Naive B cell (primary cell): Measurements from ENCODE around the gene TRAK2. TPM values are rescaled to one million over a fixed set of nuclear protein-coding genes. Genes with fewer than 3 reads are reported as not detected.
A peak's percentile ranks its signal among the peaks of the same experiment; 100 is the strongest.
"Not testable (repeated sequence)": the region's sequence is repeated elsewhere in the genome, so short reads cannot be mapped to it uniquely, and the experiment has no call there.

Experiments
- ATAC-seq, 2 donors: fragments of 150-1000 bp; cut with Tn5 transposase; 2 replicates each; pipeline ENCODE4 v1.10.0; 2021; ENCODE audit warnings: low read depth in 2 of 2, mild to moderate bottlenecking in 2 of 2, moderate library complexity in 2 of 2
- DNase-seq: peaks from one replicate; pipeline ENCODE4 v3.0.0; 2022
- H3K27ac Mint-ChIP-seq, 6 donors: one replicate each; pipeline ENCODE4 v1.8.0; 2020 to 2022; ENCODE audit warnings: mild to moderate bottlenecking in 6 of 6, mixed read lengths in 6 of 6, moderate library complexity in 5 of 6, inconsistent platforms in 2 of 6
- H3K27me3 Mint-ChIP-seq, 3 donors: one replicate each; pipeline ENCODE4 v1.8.0; 2021 to 2022; ENCODE audit warnings: mixed read lengths in 3 of 3, mild to moderate bottlenecking in 1 of 3
- H3K36me3 Mint-ChIP-seq, 2 donors: one replicate each; pipeline ENCODE4 v1.8.0; 2020 to 2022; ENCODE audit warnings: mixed read lengths in 2 of 2, inconsistent platforms in 1 of 2, mild to moderate bottlenecking in 1 of 2
- H3K4me1 Mint-ChIP-seq, 3 donors: one replicate each; pipeline ENCODE4 v1.8.0; 2020 to 2022; ENCODE audit warnings: mixed read lengths in 3 of 3, inconsistent platforms in 1 of 3, mild to moderate bottlenecking in 1 of 3, moderate library complexity in 1 of 3
- H3K4me3 Mint-ChIP-seq, 8 donors: one replicate each; pipeline ENCODE4 v1.8.0; 2020 to 2022; ENCODE audit warnings: mild to moderate bottlenecking in 8 of 8, mixed read lengths in 8 of 8, moderate library complexity in 8 of 8, inconsistent platforms in 2 of 8
- H3K9me3 Mint-ChIP-seq, 7 donors: one replicate each; pipeline ENCODE4 v1.8.0; 2020 to 2022; ENCODE audit warnings: mixed read lengths in 7 of 7, mild to moderate bottlenecking in 5 of 7, inconsistent platforms in 2 of 7, moderate library complexity in 1 of 7
- polyA plus RNA-seq, 6 donors: library from polyadenylated mRNA; unstranded; fragments of 300-500 nt; fragmentation: Illumina TruSeq; gene quantifications; one replicate each; pipeline ENCODE4 v1.2.3, GENCODE V29; 2021; ENCODE audit warnings: low read depth in 6 of 6

Gene TRAK2, protein sequence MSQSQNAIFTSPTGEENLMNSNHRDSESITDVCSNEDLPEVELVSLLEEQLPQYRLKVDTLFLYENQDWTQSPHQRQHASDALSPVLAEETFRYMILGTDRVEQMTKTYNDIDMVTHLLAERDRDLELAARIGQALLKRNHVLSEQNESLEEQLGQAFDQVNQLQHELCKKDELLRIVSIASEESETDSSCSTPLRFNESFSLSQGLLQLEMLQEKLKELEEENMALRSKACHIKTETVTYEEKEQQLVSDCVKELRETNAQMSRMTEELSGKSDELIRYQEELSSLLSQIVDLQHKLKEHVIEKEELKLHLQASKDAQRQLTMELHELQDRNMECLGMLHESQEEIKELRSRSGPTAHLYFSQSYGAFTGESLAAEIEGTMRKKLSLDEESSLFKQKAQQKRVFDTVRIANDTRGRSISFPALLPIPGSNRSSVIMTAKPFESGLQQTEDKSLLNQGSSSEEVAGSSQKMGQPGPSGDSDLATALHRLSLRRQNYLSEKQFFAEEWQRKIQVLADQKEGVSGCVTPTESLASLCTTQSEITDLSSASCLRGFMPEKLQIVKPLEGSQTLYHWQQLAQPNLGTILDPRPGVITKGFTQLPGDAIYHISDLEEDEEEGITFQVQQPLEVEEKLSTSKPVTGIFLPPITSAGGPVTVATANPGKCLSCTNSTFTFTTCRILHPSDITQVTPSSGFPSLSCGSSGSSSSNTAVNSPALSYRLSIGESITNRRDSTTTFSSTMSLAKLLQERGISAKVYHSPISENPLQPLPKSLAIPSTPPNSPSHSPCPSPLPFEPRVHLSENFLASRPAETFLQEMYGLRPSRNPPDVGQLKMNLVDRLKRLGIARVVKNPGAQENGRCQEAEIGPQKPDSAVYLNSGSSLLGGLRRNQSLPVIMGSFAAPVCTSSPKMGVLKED
- polyA plus RNA-seq = 100 to 1,000 TPM in 1 of 6 donors, 10 to 100 TPM in 5; 39.8 to 131 (median 61.4) TPM

DNA sequence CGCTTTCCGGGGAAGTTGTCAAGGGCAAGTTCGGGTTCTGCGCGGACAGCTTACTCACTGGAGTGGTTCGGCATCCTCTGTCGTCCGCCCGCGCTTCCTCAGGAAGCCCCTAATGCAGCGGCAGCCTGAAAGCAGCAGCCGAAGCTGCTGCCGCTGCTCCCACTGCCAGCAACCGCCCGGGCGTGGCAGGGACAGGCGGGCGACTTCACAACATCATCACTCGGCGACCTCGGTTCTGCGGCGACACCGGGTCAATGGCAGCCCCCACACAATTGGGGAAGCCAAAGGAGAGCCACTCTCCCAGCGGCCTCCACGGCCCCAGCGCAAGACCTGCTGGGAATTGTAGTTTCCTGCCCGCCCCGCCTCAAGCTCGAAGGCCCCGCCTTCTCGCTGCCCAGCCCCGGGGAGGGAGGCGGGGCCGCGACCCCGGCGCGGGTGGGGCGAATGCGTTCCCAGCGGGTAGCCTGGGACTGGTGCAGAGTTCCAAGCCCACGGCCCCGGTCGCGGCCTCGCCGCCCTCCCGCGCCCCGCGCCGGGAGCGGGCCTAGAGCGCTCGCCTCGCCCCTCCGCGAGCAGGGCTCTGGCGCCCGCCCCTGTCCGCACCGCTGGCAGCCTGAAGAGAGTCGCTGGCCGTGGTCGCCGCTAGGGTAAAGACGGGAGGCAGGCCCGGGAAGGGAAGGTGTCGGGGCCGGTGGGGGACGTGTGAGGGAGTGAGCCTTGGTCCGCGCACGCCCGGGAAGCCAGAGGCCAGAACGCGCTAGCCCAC lies at the start of gene TRAK2, which contains the start of gene STRADB:
Gene TRAK2 (minus strand): TSS at position 167 of the 766 bp plus-strand sequence. CDS start 30,951 bp downstream, outside the sequence.
Gene STRADB (plus strand): TSS at position 449 of the 766 bp plus-strand sequence. CDS start 3,101 bp downstream, outside the sequence.
- H3K9me3 Mint-ChIP-seq = no peaks in the 10 kb centered on the region
- peak; percentile 95 for DNase-seq
- peak within 1 kb of the TSS; percentile 93 to 98 (median 96) for H3K27ac Mint-ChIP-seq
- H3K4me1 Mint-ChIP-seq = peaks cover 37 to 56% (median 47%) of the 10 kb centered on the region in 3 donors
- no peaks in the 10 kb centered on the region for H3K27me3 Mint-ChIP-seq
- peak within 1 kb of the TSS; percentile 97 to 100 (median 98) for H3K4me3 Mint-ChIP-seq
- H3K36me3 Mint-ChIP-seq = peaks cover 0 to 23% of the 10 kb centered on the region in 2 donors
- peak; percentile 87 for ATAC-seq

DNA sequence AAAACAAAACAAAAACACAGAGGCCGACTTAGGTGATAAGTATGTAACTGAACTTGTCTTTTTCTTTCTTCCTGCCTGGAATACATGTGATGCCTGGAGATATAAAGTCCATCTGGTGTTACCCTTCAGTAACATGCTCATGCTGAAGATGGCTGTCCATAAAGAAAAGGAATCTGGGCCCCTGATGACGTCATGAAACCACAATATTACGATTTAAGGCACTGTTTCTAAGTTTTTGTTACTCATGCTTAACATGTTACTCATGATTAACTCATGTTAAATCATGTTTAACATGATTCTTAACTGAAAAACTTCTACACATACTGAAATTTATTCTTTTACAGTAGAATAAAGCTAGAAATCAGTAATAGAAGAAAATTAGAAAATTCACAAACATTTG lies 49.3 kb upstream of the TRAK2 start:
- Mint-ChIP-seq H3K4me3 (no peak overlapping the region), H3K4me1 (no peaks in the 10 kb centered on the region), H3K27me3 (peaks cover 0 to 7% (median 0%) of the 10 kb centered on the region in 3 donors), H3K36me3 (peaks cover 27% of the 10 kb centered on the region in 2 donors), H3K9me3 (peaks cover 10 to 33% (median 24%) of the 10 kb centered on the region in 7 donors), H3K27ac (no peak overlapping the region)
- DNase-seq (no peak), ATAC-seq (no peak)

DNA sequence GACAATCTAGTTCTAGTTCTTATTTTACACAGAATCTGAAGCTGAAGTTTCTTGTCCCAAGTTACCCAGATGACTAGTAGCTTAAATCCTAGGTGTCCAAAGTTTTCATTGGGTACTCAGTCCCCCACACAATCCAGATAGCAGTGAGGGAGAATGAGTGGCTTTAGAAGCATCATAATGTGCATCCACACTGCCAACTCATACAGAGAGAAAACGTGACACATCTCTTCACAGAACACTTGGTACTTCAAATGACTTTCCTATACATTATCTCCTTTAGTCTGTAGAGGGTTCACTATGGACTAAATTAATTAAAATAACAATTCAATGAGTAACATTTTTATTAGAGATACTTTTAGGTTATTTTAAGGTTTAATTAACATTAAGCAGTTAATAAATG lies 45.5 kb upstream of the TRAK2 start:
- Mint-ChIP-seq H3K27me3 (no peaks in the 10 kb centered on the region), H3K9me3 (peaks cover 0 to 6% (median 5%) of the 10 kb centered on the region in 7 donors), H3K4me3 (no peak overlapping the region), H3K4me1 (no peaks in the 10 kb centered on the region), H3K36me3 (peaks cover 9 to 13% of the 10 kb centered on the region in 2 donors), H3K27ac (no peak overlapping the region)
- no peak for ATAC-seq
- DNase-seq = no peak

DNA sequence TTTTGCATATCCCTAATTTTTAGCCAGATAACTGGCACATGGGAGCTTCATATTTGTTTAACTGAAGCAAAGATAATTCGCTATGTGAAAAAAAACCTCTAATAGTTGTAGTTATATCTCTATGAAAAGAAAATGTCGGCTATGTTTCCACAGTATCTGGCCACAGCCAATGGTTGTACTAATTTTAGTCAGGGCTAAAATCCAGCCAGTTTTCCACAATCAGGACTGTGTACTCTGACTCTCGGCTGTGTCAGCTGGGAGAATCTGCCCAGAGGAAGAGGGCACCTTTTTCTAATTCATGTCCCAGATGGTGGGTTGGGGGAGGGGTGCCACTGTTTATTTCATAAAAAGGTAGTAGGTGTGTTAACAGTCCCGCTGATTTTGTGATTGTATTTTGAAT lies 39.0 kb upstream of the TRAK2 start:
- ATAC-seq = no peak

DNA sequence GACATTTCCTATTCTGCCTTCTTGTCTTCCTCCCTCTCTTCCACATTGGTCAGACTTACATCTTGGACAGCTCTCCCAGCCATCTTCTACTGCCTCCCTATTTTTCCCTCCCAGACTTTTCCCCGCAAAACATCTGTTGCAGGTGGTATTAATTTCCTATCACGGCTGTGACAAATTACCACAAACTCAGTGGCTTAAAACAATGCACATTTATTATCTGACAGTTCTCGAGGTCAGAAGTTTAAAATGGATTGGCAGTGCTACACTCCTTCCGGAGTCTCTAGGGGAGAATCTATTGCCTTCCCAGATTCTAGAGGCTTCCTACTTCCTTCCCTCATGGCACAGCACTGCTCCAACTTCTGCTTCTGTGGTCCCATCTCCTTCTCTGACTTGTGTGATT lies 33.5 kb upstream of the TRAK2 start:
- Mint-ChIP-seq H3K4me1 (no peaks in the 10 kb centered on the region), H3K36me3 (peaks cover 0 to 10% of the 10 kb centered on the region in 2 donors), H3K9me3 (peaks cover 0 to 6% (median 0%) of the 10 kb centered on the region in 7 donors), H3K27me3 (no peaks in the 10 kb centered on the region), H3K27ac (peak overlapping the region in 2 of 6 donors; percentile 8 to 49), H3K4me3 (no peak overlapping the region)
- DNase-seq = no peak
- no peak for ATAC-seq

More for the DNA sequence above, 39.0 kb upstream of the TRAK2 start:
- H3K4me3 Mint-ChIP-seq = no peak overlapping the region
- H3K36me3 Mint-ChIP-seq = no peaks in the 10 kb centered on the region
- no peaks in the 10 kb centered on the region for H3K9me3 Mint-ChIP-seq
- H3K27ac Mint-ChIP-seq = no peak overlapping the region
- no peak for DNase-seq
- H3K27me3 Mint-ChIP-seq = no peaks in the 10 kb centered on the region
- no peaks in the 10 kb centered on the region for H3K4me1 Mint-ChIP-seq

DNA sequence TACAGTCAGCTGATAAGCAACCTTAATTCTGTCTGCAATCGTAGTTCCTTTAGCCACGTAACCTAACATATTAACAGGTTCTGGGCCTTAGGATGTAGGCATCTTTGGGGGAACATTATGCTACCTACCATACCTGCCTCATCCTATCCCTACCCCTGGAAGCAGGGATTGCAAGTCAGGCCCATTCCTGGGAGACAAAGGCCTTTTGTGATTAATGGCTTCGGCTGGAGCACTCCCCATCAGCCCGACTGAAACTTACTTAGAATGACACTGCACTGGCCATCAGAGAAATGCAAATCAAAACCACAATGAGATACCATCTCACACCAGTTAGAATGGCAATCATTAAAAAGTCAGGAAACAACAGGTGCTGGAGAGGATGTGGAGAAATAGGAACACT lies 32.5 kb upstream of the TRAK2 start:
- H3K4me3 Mint-ChIP-seq, H3K27me3 Mint-ChIP-seq, DNase-seq, H3K9me3 Mint-ChIP-seq, ATAC-seq, H3K4me1 Mint-ChIP-seq: not testable (repeated sequence)
- Mint-ChIP-seq H3K36me3 (peaks cover 0 to 10% of the 10 kb centered on the region in 2 donors), H3K27ac (peak overlapping the region in 3 of 6 donors; percentile 14 to 51 (median 42))

DNA sequence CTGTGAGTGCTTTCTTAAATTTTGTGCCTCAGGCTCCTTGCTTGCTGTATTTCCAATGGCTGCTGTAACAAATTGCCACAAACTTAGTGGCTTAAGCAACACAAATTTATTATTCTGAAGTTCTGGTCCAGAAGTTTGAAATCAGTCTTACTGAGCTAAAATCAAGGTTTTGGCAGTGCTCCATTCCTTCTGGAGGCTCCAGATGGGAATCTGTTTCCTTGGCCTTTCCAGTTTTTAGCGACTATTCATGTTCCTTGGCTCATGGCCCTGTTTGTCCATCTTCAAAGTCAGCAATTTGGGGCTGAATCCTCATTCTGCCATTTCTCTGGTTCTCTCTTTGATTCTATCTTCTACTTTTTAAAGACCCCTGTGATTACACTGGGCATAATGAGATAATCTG lies 32.1 kb upstream of the TRAK2 start:
- Mint-ChIP-seq H3K4me3 (no peak overlapping the region), H3K4me1 (no peaks in the 10 kb centered on the region), H3K27ac (peak overlapping the region in 3 of 6 donors; percentile 14 to 51 (median 42)), H3K36me3 (peaks cover 0 to 10% of the 10 kb centered on the region in 2 donors), H3K27me3 (no peaks in the 10 kb centered on the region), H3K9me3 (peaks cover 0 to 6% (median 0%) of the 10 kb centered on the region in 7 donors)
- DNase-seq (no peak), ATAC-seq (no peak)

DNA sequence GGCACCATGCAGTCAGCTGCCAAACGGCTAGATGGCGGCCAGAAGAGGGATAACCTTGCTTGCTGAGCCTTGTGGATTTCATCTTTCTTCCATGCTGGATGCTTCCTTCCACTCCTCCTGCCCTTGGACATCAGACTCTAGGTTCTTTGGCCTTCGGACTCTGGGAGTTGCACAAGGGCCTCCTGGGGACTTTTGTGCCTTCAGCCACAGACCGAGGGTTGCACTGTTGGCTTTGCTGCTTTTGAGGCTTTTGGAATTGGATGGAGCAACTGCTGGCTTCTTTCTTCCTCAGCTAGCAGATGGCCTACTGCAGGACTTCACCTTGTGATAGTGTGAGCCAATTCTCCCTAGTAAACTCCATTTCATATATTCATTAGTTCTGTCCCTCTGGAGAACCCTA lies 31.3 kb upstream of the TRAK2 start:
- DNase-seq (no peak), ATAC-seq (no peak)
- H3K4me3 Mint-ChIP-seq = no peak overlapping the region
- no peaks in the 10 kb centered on the region for H3K4me1 Mint-ChIP-seq
- no peaks in the 10 kb centered on the region for H3K27me3 Mint-ChIP-seq
- no peak overlapping the region for H3K27ac Mint-ChIP-seq
- H3K9me3 Mint-ChIP-seq = peaks cover 0 to 6% (median 0%) of the 10 kb centered on the region in 7 donors
- H3K36me3 Mint-ChIP-seq = peaks cover 0 to 10% of the 10 kb centered on the region in 2 donors

DNA sequence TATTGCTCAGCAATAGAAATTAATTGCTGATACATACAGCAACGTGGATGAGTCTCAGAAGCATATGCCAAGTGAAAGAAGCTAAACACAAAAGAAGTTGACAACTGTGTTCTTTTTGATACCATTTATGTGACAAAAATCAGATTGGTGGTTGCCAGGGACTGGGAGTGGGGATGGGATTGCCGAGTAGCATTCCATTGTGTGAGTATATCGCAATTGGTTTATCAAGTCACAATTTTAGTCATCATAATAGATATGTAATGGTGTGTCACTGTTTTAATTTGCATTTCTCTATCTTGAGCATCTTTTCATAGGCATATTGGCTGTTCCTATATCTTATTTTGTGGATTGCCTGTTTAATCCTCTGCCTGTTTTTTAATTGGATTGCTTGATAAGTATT lies 21.2 kb upstream of the TRAK2 start:
- ATAC-seq = no peak
- H3K4me3 Mint-ChIP-seq = no peak overlapping the region
- H3K36me3 Mint-ChIP-seq = peaks cover 38 to 48% of the 10 kb centered on the region in 2 donors
- H3K27me3 Mint-ChIP-seq = no peaks in the 10 kb centered on the region
- peak overlapping the region in 1 of 6 donors; percentile 7 for H3K27ac Mint-ChIP-seq
- no peaks in the 10 kb centered on the region for H3K9me3 Mint-ChIP-seq
- DNase-seq = no peak
- peaks cover 0 to 11% (median 0%) of the 10 kb centered on the region in 3 donors for H3K4me1 Mint-ChIP-seq

DNA sequence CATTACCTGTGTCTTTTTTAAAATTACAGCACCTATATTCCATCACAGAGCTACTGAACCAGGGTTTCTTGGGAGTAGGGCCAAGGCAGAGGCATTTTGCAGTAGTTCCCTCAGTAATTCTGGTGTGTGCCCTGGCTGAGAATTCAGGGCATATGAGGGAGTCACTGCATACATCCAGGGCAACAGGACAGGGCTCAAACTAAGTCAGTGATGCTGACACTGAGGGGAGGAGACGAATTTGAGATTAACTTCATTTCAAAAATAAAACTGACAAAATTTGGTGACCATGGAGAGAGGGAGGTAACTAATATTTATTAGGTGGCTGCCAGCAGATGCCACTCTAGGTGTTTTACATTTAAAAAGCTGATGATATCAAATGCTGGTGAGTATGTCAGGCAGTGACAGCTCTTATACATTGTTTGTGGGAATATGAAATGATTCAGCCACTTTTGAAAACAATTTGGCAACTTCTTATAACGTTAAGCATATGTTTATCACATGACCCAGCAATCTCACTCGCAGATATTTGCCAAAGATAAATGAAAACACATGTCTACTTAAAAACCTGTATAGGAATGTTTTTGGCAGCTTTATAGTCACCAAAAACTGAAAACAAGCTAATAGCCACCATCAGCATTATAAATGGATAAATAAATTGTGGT lies 20.6 kb upstream of the TRAK2 start:
- Mint-ChIP-seq H3K36me3 (peaks cover 44 to 54% of the 10 kb centered on the region in 2 donors), H3K27me3 (no peaks in the 10 kb centered on the region), H3K27ac (peak overlapping the region in 2 of 6 donors; percentile 34 to 80), H3K9me3 (no peaks in the 10 kb centered on the region), H3K4me3 (no peak overlapping the region), H3K4me1 (peaks cover 0 to 14% (median 0%) of the 10 kb centered on the region in 3 donors)
- ATAC-seq = no peak
- DNase-seq = no peak

DNA sequence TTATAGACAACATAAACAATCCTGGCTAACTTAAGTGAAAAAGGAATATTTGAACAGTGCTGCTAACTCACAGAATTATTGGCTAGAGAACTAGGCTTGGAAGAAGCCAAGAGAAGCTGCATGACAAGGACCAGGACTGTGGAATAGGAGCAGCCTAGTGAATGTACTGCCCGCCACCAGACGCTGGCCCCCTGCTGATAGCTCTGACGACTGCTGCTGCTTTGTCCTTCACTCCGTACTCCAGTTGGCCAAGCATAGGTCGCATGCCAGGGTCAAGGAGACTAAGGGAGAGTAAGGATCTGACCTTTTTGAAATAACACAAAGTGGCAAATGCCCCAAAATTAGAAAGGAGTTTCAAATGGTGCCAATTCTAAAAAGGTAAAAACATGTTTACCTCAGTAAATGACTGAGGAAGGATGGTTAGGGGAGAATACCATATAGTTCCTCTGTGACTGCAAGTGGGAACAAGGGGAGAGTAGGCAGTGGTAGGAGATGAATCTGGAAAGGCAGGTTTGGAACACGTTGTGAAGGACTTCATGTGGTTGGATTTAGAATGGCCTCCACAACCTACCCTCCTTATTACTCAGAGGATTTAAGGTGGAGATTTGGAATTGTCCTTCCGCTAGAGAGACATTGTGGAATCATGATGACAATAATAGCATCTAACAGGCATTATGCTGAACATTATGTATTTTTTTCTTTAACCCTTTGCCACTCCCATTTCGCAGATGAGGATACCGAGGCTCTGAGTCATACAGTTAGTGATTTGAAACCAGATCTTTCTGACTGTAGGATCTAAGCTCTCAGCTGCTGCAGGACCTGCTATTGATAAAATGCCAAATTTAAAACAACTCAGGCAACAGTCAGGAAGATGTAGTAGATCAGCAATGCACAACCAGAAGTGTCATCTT lies 19.8 kb upstream of the TRAK2 start:
- H3K4me1 Mint-ChIP-seq = peaks cover 0 to 14% (median 0%) of the 10 kb centered on the region in 3 donors
- peaks cover 44 to 55% of the 10 kb centered on the region in 2 donors for H3K36me3 Mint-ChIP-seq
- no peak for DNase-seq

More for the DNA sequence above, 19.8 kb upstream of the TRAK2 start:
- Mint-ChIP-seq H3K27me3 (no peaks in the 10 kb centered on the region), H3K27ac (peak overlapping the region in 2 of 6 donors; percentile 9 to 34), H3K9me3 (no peaks in the 10 kb centered on the region), H3K4me3 (no peak overlapping the region)
- no peak for ATAC-seq
